Fibroblast of skin of scalp (primary cell): ENCODE data around the gene SLC2A5.
A peak's percentile ranks its signal among the peaks of the same experiment; 100 is the strongest.

Experiments used
- DNase-seq: peaks from one replicate; pipeline ENCODE4 v3.0.0-alpha.2; 2013

The SLC2A5 gene

GRCh38 chr1:9061252-9061960 is 8.0 kb downstream of the SLC2A5 start:
- no peak for DNase-seq

DNA sequence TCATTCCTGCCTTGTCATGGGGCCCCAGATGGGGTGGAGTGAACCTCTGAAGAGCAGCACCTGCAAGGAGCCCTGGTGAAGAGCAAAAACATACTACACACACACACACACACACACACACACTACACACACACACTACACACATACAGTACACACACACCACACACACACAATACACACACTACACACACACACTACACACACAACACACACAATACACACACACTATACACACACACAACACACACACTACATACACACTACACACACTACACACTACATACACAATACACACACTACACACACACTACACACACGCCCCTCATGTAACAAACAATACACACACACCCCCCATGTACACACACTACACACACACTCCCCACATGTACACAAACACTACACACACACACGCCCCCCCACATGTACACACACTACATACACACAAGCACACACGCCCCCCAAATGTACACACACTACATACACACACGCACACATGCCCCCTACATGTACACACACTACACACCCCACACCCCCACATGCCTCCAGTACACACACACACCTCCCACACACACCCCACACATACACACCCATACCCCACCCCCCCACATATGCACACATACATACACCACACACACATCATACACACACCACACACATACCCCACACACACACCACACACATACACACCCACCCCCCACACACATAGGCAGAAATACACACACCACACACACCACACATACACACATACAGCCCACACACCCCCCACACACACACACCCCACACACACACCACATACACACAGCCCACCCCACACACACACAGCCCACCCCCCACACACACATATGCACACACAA is 9.3 kb downstream of the SLC2A5 start:
- DNase-seq = no peak

GRCh38 chr1:9058465-9058864 is 11.0 kb downstream of the SLC2A5 start:
- DNase-seq = peak; percentile 40

DNA sequence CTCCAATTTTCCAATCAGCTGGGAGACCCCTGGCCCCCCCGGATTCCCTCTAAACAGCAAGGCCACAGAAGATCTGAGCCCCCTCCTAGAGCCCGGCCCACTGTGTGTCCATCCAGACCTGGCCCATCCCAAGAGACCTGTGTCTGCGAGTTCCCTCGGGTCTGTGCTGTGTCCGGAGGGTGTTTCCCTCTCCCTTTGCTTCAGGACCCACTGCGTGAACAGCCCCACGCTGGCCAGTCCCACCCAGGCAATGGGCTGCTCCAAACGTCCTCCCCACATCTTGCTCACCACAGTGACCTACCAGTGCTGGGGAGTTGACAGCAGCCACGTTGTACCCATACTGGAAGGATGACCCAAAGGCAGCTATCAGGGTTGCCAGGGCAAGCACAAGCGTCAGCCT is 11.6 kb downstream of the SLC2A5 start:
- no peak for DNase-seq

- no peak for DNase-seq
These were observed 17.0 kb downstream of the SLC2A5 start for GRCh38 chr1:9052272-9053049.

- no peak for DNase-seq
These were observed 18.1 kb downstream of the SLC2A5 start for GRCh38 chr1:9051379-9051778.

- DNase-seq = no peak
These were observed 18.6 kb downstream of the SLC2A5 start for GRCh38 chr1:9050803-9051202.

- DNase-seq = no peak
These were observed 20.9 kb downstream of the SLC2A5 start for GRCh38 chr1:9048551-9048950.

DNA sequence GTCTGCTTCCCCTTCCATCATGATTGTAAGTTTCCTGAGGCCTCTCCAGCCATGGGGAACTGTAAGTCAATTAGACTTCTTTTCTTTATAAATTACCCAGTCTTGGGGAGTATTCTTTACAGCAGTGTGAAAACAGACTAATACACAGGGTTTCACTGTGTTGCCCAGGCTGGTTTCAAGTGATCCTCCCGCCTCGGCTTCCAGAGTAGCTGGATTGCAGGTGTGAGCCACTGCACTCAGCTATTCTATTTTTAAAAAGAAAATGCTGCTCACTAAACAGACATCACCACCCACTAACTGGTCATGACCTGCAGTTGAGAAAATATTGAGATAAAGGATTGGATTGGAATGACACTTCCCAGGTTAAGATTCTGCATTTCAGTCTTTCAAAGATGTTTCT is 22.4 kb downstream of the SLC2A5 start:
- no peak for DNase-seq

DNA sequence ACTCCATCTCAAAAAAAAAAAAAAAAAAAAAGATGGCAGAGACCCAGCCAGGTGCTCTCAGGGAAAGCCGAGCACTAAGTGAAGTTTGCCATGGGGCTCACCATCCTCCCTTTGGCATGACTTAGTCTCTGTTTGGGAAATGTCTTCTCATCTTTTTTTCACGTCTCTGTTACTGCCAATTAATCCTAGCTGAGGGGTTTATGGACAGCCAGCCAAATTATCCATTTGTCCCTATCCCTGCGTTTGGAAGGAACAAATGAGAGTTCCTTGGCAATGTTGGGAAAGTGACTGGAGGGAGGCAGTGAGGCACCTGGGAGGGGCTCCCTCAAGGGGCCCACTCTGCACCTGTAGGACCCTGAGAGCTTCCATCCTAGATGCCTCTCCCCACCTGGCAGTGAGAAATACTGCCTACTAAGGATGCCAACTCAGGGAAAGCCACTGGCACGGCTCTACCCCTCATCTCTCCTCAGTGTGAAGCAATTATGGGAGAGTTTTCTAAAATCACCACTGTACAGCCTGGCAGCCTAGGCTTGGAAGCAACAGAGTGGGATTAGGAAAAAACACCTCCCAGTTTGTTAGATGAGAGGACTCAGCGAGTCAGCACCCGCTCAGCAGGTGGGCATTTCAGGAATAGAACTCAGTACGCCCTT is 23.4 kb downstream of the SLC2A5 start:
- no peak for DNase-seq

DNA sequence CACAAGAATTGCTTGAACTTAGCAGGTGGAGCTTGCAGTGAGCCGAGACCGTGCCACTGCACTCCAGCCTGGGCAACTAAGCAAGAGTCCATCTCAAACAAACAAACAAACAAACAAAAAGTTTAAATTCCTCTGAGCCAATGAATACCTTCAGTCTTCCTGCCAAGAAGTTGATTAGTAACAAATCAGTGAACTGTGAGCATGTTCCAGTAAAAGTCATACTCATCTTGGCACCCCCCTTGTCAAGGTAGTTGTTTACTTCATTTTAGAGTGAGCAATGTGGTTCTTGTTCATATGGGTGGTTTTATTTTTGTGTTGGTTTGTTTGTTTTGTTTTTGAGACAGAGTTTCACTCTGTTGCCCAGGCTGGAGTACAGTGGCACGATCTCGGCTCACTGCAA is 25.2 kb downstream of the SLC2A5 start:
- DNase-seq = no peak

DNA sequence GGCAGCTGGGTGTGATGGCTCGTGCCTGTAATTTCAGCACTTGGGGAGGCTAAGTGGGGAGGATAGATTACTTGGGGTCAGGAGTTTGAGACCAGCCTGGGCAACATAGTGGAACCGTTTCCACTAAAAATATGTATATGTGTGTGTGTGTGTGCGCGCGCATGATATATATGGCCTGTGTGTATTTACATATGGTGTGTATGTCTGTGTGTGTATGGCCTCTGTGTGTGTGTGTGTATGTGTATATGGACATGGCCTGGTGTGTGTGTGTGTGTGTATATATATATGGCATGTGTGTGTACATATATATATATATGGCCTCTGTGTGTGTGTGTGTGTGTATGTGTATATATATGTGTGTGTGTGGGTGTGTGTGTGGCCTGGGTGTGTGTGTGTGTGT is 27.2 kb downstream of the SLC2A5 start:
- no peak for DNase-seq

GRCh38 chr1:9041116-9041779 is 28.2 kb downstream of the SLC2A5 start:
- DNase-seq = no peak

GRCh38 chr1:9040659-9041030 is 28.8 kb downstream of the SLC2A5 start:
- DNase-seq = no peak

DNA sequence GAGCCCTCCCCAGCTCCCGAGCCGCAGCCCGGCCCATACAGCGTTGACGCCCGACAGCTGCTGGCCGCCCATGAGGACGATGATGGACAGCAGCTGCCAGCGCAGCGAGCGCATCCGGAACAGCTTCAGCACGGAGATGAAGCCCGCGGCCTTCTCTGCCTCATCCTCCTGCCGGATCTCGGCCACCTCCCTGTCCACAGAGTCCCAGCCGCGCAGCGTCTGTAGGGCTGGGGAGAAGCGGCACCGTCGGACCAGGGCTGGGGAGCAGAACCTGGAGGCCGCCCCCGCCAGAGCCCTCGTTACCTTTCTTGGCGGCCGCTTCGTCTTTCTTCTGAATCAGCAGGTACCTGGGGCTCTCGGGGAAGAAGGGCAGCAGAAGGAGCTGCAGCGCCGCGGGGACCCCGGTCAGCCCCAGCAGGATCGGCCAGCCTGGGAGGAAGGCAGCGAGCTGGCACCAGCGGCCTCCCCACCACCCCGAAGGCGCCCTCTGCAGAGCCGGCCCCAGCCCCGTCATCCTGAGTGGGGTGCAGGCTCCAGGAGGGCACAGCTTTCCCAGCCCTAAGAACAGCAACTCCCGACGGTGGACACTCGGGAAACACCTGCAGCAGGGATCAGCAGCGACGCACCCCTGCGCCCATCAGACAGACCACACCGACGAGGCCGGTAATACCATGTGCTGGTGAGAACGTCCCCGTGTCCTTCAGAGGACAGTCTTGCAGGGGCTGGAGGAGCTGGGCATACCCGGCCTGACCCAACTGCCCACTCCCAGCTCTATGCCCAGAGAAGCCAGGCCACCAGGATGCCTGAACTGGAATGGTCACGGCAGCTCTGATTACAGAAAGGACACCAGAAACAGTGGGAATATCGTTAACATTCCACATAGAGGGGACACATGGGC is 29.4 kb downstream of the SLC2A5 start:
- no peak for DNase-seq

DNA sequence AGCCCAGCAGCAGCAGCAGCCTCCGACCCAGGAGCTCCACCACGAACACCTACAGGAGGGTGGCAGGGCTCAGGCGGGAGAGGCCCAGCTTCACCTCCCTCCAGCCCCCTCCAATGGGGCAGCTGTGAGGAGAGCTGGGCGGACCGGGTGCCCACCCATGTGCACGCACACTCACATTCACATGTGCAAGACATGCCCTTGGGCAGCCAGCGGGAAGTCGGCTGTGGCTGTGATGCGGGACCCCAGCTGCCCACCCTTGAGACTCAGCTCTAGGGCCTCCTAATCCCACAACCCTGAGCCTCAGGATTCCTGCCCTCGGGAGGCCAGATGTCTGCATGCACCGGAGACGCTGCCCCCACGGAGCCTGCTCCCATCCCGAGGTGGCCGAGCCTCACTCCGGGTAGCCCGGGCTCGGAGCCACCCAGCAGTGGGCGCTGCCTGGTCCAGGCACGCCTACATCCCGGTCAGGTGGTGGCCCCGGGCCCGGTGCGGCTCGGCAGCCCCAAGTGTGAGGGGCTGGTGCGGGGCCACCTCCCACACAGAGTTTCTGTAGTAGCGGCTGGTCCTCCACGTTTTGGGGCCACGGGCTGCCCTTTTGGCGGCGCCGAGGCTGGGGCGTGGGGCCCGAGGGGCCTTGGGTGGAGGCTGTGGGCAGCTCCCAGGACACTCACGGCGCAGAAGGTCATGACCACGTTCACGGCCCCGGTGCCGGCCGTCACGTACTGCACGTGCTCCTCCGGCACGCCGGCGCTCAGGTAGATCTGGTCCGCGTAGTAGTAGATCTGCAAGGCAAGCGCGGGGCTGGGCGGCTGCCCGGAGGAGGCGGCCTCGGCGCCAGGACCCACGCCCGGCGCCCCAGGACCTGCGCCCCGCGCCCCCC is 30.3 kb downstream of the SLC2A5 start:
- no peak for DNase-seq

DNA sequence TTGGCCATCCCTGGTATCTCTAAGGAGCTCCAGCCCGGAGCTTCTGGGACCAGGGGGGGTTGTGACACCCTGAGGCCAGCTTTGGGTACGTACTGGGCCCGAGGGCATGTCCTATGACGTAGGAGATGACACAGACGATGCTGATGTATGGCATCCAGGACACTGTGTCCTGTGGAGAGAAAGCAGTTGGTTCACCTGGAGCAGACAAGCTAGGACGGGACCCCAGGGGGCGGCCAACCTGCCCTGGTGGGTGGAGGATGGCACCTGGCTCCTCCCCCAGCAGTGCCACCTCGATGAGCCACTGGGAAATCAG is 31.1 kb downstream of the SLC2A5 start:
- DNase-seq = no peak

DNA sequence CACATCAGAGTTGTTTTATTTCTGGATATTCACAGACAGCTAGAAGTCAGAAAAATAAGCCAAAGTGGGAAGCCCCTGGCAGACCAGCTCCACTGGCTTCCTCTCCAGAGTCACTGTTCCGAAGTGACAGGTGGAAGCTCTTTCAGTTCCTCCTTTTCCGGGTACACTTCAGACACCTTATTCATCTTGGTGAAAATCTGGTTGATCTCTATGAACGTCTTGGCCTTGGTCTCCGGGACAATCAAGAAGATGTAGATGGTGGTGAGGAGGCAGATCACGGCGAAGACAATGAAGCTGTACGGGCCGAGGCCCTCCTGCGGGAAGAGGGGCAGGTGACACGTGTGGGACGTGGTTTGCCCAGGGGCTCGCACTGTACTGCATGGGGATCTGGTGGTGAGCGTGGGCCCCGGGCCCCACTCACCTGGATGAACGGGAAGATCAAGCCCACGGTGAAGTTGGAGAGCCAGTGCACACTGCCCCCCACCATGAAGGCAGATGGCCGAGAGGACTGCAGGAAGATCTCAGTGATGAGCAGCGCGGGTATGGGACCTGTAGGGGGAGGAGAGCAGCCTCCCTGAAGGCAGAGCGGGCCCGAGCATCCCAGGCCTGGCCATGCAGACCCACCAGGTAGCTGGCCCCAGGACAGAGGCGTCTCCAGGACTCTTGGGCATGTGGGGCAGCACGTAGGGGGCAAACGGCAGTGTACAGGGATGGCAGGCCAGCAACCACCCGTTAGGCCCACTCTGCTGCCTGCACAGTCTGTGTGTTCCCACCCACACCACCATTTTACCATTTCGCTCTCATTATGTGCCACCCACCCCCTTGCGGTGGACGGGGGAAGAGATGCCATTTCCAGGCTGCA is 31.7 kb downstream of the SLC2A5 start:
- DNase-seq = no peak

DNA sequence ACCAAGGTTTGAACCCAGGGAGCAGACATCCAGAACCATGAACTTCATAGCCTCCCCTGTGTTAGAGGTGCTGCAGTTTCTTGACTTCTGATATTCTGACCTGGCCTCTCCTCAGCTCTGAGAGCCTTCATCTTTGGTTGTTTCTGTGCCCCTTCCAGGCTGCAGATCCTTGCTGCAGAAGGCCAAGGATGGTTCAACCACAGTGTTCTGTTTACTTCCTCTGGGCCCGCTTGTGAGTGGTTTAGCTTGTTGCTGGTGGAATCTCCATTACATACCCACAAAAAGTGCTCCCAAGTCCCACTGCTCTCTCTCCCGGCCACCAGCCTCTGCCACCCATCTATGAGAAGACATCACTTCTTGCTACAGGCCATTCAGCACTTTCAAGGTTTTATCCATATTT is 34.2 kb downstream of the SLC2A5 start:
- no peak for DNase-seq
